Upper lobe of right lung (tissue), 1 donor: ENCODE data around the gene TMEM119. TPM values are rescaled to one million over a fixed set of nuclear protein-coding genes. Genes with fewer than 3 reads are reported as not detected.

Experiments
- ATAC-seq: fragments of 200-7000 bp; cut with Tn5 transposase; one replicate; pipeline ENCODE4 v1.9.1; 2020; ENCODE audit warnings: mild to moderate bottlenecking, moderate library complexity
- DNase-seq: peaks from one replicate; pipeline ENCODE4 v3.0.0-alpha.2; 2020
- H3K27ac ChIP-seq: fragments of 200-600 bp; one replicate; pipeline ENCODE4 v1.8.0; 2022
- H3K27me3 ChIP-seq: fragments of 200-600 bp; one replicate; pipeline ENCODE4 v1.8.0; 2022; ENCODE audit warnings: mild to moderate bottlenecking
- H3K36me3 ChIP-seq: fragments of 200-600 bp; one replicate; pipeline ENCODE4 v1.8.0; 2022
- H3K4me1 ChIP-seq: fragments of 200-600 bp; one replicate; pipeline ENCODE4 v1.8.0; 2022
- H3K4me3 ChIP-seq: fragments of 200-600 bp; one replicate; pipeline ENCODE4 v1.8.0; 2022; ENCODE audit warnings: mild to moderate bottlenecking
- H3K9me3 ChIP-seq: fragments of 200-600 bp; one replicate; pipeline ENCODE4 v1.8.0; 2022
- CTCF ChIP-seq: fragments of 200-600 bp; IDR thresholded peaks from one replicate; pipeline ENCODE4 v1.8.0; 2022; ENCODE audit warnings: antibody characterized with exemption
- intact Hi-C: fragments of 100-400 bp; cut with DNase I; formaldehyde crosslinking; loops from one replicate; pipeline ENCODE4 v1.11.0; 2022
- total RNA-seq: library from RNA; stranded (reverse); fragmentation: NEBNext Ultra II Directional; extraction: Animal tissue kit (Norgen Biotek cat#: 25700); gene quantifications from one replicate; pipeline ENCODE4 v1.2.1, GENCODE V29; 2021
- donor health status: DM: no; HTN: yes; CAD: no; lungs with severe emphysema.

TMEM119 gene
- total RNA-seq, 1 donor from 2014 or later = 43.8 TPM

- TF ChIP-seq CTCF = no peak
- H3K9me3 ChIP-seq = no peaks in the 10 kb centered on the region
- H3K36me3 ChIP-seq = no peaks in the 10 kb centered on the region
- ATAC-seq = no peak
- H3K4me1 ChIP-seq = peaks cover 68% of the 10 kb centered on the region
- no peak overlapping the region for H3K4me3 ChIP-seq
- intact Hi-C loops = no loop called here
- H3K27ac ChIP-seq = peak overlapping the region; percentile 65
- no peaks in the 10 kb centered on the region for H3K27me3 ChIP-seq
- DNase-seq = no peak
Measured at GRCh38 chr12:108638997-108639822, 41.3 kb upstream of the TMEM119 start.

- H3K9me3 ChIP-seq = no peaks in the 10 kb centered on the region
- H3K27ac ChIP-seq = peak overlapping the region; percentile 65
- H3K4me3 ChIP-seq = no peak overlapping the region
- peak; percentile 8 for ATAC-seq
- H3K36me3 ChIP-seq = no peaks in the 10 kb centered on the region
- no peaks in the 10 kb centered on the region for H3K27me3 ChIP-seq
- no peak for TF ChIP-seq CTCF
- peaks cover 70% of the 10 kb centered on the region for H3K4me1 ChIP-seq
- peak; percentile 72 for DNase-seq
- intact Hi-C loops = no loop called here
Measured at GRCh38 chr12:108638141-108638827, 40.4 kb upstream of the TMEM119 start.

GRCh38 chr12:108637222-108637971, 39.5 kb upstream of the TMEM119 start:
- Histone ChIP-seq H3K27me3 (no peaks in the 10 kb centered on the region), H3K4me3 (no peak overlapping the region), H3K4me1 (peaks cover 69% of the 10 kb centered on the region), H3K36me3 (no peaks in the 10 kb centered on the region), H3K27ac (peak overlapping the region; percentile 11), H3K9me3 (no peaks in the 10 kb centered on the region)
- DNase-seq (no peak), ATAC-seq (peak; percentile 8)
- TF ChIP-seq CTCF = no peak
- intact Hi-C loops = no loop called here

GRCh38 chr12:108635997-108636808, 38.3 kb upstream of the TMEM119 start:
- Histone ChIP-seq H3K36me3 (no peaks in the 10 kb centered on the region), H3K27ac (peak overlapping the region; percentile 80), H3K4me1 (peaks cover 59% of the 10 kb centered on the region), H3K9me3 (no peaks in the 10 kb centered on the region), H3K27me3 (no peaks in the 10 kb centered on the region), H3K4me3 (no peak overlapping the region)
- DNase-seq (no peak), ATAC-seq (no peak)
- no peak for TF ChIP-seq CTCF
- intact Hi-C loops = no loop called here
